H9 (cell line): Measurements from ENCODE around the gene OPRPN. TPM values are rescaled to one million over a fixed set of nuclear protein-coding genes. Genes with fewer than 3 reads are reported as not detected.

ENCODE experiments used
- DNase-seq: peaks from one replicate; pipeline ENCODE4 v3.0.0-alpha.2; 2017
- H2AFZ ChIP-seq: one replicate; pipeline ENCODE4 v1.6.1; 2013; ENCODE audit warnings: mild to moderate bottlenecking, low read length, control low read depth, moderate library complexity
- H2AK5ac ChIP-seq: 2 replicates; pipeline ENCODE4 v1.6.1; 2013; ENCODE audit warnings: low read length, control low read depth, mixed read lengths; ENCODE audit not compliant: insufficient read length
- H2BK120ac ChIP-seq: one replicate; pipeline ENCODE4 v1.6.1; 2013; ENCODE audit warnings: low read depth, mild to moderate bottlenecking, low read length, control low read depth, inconsistent platforms; ENCODE audit not compliant: poor library complexity, severe bottlenecking
- H2BK12ac ChIP-seq: 2 replicates; pipeline ENCODE4 v1.6.1; 2013; ENCODE audit warnings: low read length, control low read depth, mixed read lengths, low read depth; ENCODE audit not compliant: insufficient read length
- H2BK15ac ChIP-seq: 2 replicates; pipeline ENCODE4 v1.6.1; 2013; ENCODE audit warnings: low read depth, low read length, control low read depth
- H2BK20ac ChIP-seq: one replicate; pipeline ENCODE4 v1.6.1; 2013; ENCODE audit warnings: low read depth, mild to moderate bottlenecking, low read length, control low read depth, inconsistent platforms; ENCODE audit not compliant: poor library complexity, severe bottlenecking
- H2BK5ac ChIP-seq: 2 replicates; pipeline ENCODE4 v1.6.1; 2013; ENCODE audit warnings: low read length, control low read depth, mixed read lengths; ENCODE audit not compliant: insufficient read length
- H3K14ac ChIP-seq: 2 replicates; pipeline ENCODE4 v1.6.1; 2013; ENCODE audit warnings: low read length, control low read depth; ENCODE audit not compliant: insufficient read depth
- H3K18ac ChIP-seq: 2 replicates; pipeline ENCODE4 v1.6.1; 2013; ENCODE audit warnings: low read depth, mild to moderate bottlenecking, mixed read lengths, low read length, control low read depth; ENCODE audit not compliant: insufficient read length
- H3K23ac ChIP-seq: 2 replicates; pipeline ENCODE4 v1.6.1; 2013; ENCODE audit warnings: low read length, control low read depth, mixed read lengths, low read depth; ENCODE audit not compliant: insufficient read length
- H3K23me2 ChIP-seq: 2 replicates; pipeline ENCODE4 v1.6.1; 2013; ENCODE audit warnings: low read depth, mild to moderate bottlenecking, mixed read lengths, low read length, control low read depth; ENCODE audit not compliant: insufficient read length, poor library complexity, severe bottlenecking
- H3K27ac ChIP-seq: 2 replicates; pipeline ENCODE4 v1.5.1; 2013; ENCODE audit warnings: low read length, control low read depth, mixed read lengths, low read depth; ENCODE audit not compliant: insufficient read length
- H3K27me3 ChIP-seq: 2 replicates; pipeline ENCODE4 v1.6.1; 2013; ENCODE audit warnings: low read length, control low read depth, inconsistent platforms; ENCODE audit not compliant: insufficient read depth
- H3K4ac ChIP-seq: 2 replicates; pipeline ENCODE4 v1.6.1; 2013; ENCODE audit warnings: low read depth, mild to moderate bottlenecking, control low read depth, inconsistent platforms, low read length, moderate library complexity
- H3K4me1 ChIP-seq: 2 replicates; pipeline ENCODE4 v1.6.1; 2013; ENCODE audit warnings: low read length, control low read depth, inconsistent platforms; ENCODE audit not compliant: insufficient read depth
- H3K4me2 ChIP-seq: 2 replicates; pipeline ENCODE4 v1.6.1; 2013; ENCODE audit warnings: low read length, control low read depth, mixed read lengths; ENCODE audit not compliant: insufficient read length, insufficient read depth
- H3K56ac ChIP-seq: 2 replicates; pipeline ENCODE4 v1.6.1; 2013; ENCODE audit warnings: low read depth, mild to moderate bottlenecking, mixed read lengths, low read length, control low read depth; ENCODE audit not compliant: insufficient read length
- H3K79me1 ChIP-seq: 2 replicates; pipeline ENCODE4 v1.6.1; 2013; ENCODE audit warnings: low read depth, mild to moderate bottlenecking, moderate library complexity, low read length, control low read depth, inconsistent platforms; ENCODE audit not compliant: insufficient read depth, poor library complexity, severe bottlenecking
- H3K79me2 ChIP-seq: 2 replicates; pipeline ENCODE4 v1.6.1; 2013; ENCODE audit warnings: low read length, control low read depth, inconsistent platforms; ENCODE audit not compliant: insufficient read depth
- H3K9ac ChIP-seq: 2 replicates; pipeline ENCODE4 v1.6.1; 2013; ENCODE audit warnings: low read length, control low read depth, mixed read lengths; ENCODE audit not compliant: insufficient read length; ENCODE audit errors: extremely low read depth
- H3K9me3 ChIP-seq: one replicate; pipeline ENCODE4 v1.6.1; 2013; ENCODE audit warnings: low read depth, low read length, inconsistent platforms; ENCODE audit not compliant: control insufficient read depth
- H3T11ph ChIP-seq: one replicate; pipeline ENCODE4 v1.6.1; 2013; ENCODE audit warnings: mild to moderate bottlenecking, low read length, control low read depth, inconsistent platforms
- H4K20me1 ChIP-seq: one replicate; pipeline ENCODE4 v1.6.1; 2013; ENCODE audit not compliant: control insufficient read depth, insufficient read length, insufficient read depth
- H4K5ac ChIP-seq: 2 replicates; pipeline ENCODE4 v1.6.1; 2013; ENCODE audit warnings: low read depth, mild to moderate bottlenecking, mixed read lengths, low read length, control low read depth; ENCODE audit not compliant: insufficient read length
- H4K8ac ChIP-seq: replicated peaks from 2 replicates; pipeline ENCODE4 v1.6.1; 2013; ENCODE audit warnings: low read length, control low read depth, mixed read lengths, low read depth; ENCODE audit not compliant: insufficient read length
- H4K91ac ChIP-seq: 2 replicates; pipeline ENCODE4 v1.6.1; 2013; ENCODE audit warnings: low read depth, mild to moderate bottlenecking, moderate library complexity, mixed read lengths, low read length, control low read depth; ENCODE audit not compliant: insufficient read length
- H3K27ac Mint-ChIP-seq, 3 experiments: 2 replicates in 2 of 3; 3 replicates in 1 of 3; pipeline ENCODE4 v1.8.0; 2020 to 2021; ENCODE audit warnings: mixed read lengths in 3 of 3, mild to moderate bottlenecking in 1 of 3, moderate library complexity in 1 of 3
- H3K27me3 Mint-ChIP-seq: 2 replicates; pipeline ENCODE4 v1.8.0; 2021; ENCODE audit warnings: low read depth, mild to moderate bottlenecking, moderate library complexity, mixed read lengths
- H3K36me3 Mint-ChIP-seq, 3 experiments: 2 replicates in 2 of 3; 3 replicates in 1 of 3; pipeline ENCODE4 v1.8.0; 2020 to 2021; ENCODE audit warnings: low read depth in 3 of 3, mixed read lengths in 3 of 3; ENCODE audit not compliant: insufficient read depth in 1 of 3
- H3K4me1 Mint-ChIP-seq, 2 experiments: 2 replicates each; pipeline ENCODE4 v1.8.0; 2020; ENCODE audit warnings: mixed read lengths in 2 of 2
- H3K4me3 Mint-ChIP-seq, 2 experiments: 2 replicates in 1 of 2; 3 replicates in 1 of 2; pipeline ENCODE4 v1.8.0; 2020 to 2021; ENCODE audit warnings: mild to moderate bottlenecking in 2 of 2, mixed read lengths in 2 of 2, moderate library complexity in 1 of 2
- H3K9me3 Mint-ChIP-seq, 2 experiments: 2 replicates in 1 of 2; 3 replicates in 1 of 2; pipeline ENCODE4 v1.8.0; 2020; ENCODE audit warnings: mild to moderate bottlenecking in 2 of 2, mixed read lengths in 2 of 2, moderate library complexity in 1 of 2
- WGBS: extraction: QIAGEN DNeasy Blood & Tissue Kit; methylation state at CpG from one replicate; pipeline ENCODE4 v1.1.7; 2013; ENCODE audit warnings: missing lambda C conversion rate, low lambda C conversion rate, mixed read lengths; ENCODE audit not compliant: insufficient read length; ENCODE audit errors: extremely low coverage; 5-methylcytosine and 5-hydroxymethylcytosine counted together
- total RNA-seq: library from RNA; stranded (reverse); gene quantifications from 2 replicates; pipeline ENCODE4 v1.2.1, GENCODE V29; 2021
- TF ChIP-seq, protein P1 (sequence below): fragments of 200-600 bp; sonication (generic); conservative IDR thresholded peaks from 3 replicates; pipeline ENCODE4 v1.8.0; 2021; ENCODE audit warnings: antibody characterized with exemption, mild to moderate bottlenecking

The OPRPN gene
- total RNA-seq, 1 experiment from 2014 or later, result not detected

DNA sequence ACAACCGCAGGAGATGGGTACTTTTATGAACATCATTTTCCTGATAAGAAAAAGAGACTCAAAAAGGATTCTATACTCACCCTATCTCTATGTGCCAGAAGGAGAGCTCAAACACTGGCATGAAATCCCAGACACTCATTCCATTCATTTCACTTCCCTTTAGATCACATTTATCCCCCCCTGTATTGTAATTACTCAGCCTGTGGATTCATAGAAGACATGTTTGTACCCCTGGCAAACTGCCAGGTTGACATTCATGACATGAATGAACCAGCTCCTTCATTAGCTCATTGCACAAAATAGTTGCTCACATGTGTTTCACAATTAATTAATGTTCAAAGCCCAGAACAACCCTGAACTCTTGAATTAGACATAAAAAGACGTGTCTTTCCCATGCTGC lies 32.3 kb upstream of the OPRPN start:
- no peak overlapping the region for H3T11ph ChIP-seq
- Mint-ChIP-seq H3K4me3 (no peak overlapping the region), H3K9me3 (no peaks in the 10 kb centered on the region), H3K27me3 (no peaks in the 10 kb centered on the region), H3K4me1 (no peaks in the 10 kb centered on the region), H3K36me3 (no peaks in the 10 kb centered on the region), H3K27ac (no peak overlapping the region)
- H2BK12ac ChIP-seq, result no peak overlapping the region
- no peak overlapping the region for H2BK20ac ChIP-seq
- no peak overlapping the region for H3K9ac ChIP-seq
- no peaks in the 10 kb centered on the region for H3K79me1 ChIP-seq
- H3K14ac ChIP-seq, result no peak overlapping the region
- H3K4ac ChIP-seq, result no peak overlapping the region
- H3K18ac ChIP-seq, result no peak overlapping the region
- TF ChIP-seq, protein P1, sequence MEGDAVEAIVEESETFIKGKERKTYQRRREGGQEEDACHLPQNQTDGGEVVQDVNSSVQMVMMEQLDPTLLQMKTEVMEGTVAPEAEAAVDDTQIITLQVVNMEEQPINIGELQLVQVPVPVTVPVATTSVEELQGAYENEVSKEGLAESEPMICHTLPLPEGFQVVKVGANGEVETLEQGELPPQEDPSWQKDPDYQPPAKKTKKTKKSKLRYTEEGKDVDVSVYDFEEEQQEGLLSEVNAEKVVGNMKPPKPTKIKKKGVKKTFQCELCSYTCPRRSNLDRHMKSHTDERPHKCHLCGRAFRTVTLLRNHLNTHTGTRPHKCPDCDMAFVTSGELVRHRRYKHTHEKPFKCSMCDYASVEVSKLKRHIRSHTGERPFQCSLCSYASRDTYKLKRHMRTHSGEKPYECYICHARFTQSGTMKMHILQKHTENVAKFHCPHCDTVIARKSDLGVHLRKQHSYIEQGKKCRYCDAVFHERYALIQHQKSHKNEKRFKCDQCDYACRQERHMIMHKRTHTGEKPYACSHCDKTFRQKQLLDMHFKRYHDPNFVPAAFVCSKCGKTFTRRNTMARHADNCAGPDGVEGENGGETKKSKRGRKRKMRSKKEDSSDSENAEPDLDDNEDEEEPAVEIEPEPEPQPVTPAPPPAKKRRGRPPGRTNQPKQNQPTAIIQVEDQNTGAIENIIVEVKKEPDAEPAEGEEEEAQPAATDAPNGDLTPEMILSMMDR, result no peak
- H2BK5ac ChIP-seq, result no peak overlapping the region
- H3K23me2 ChIP-seq, result no peaks in the 10 kb centered on the region
- H3K23ac ChIP-seq, result no peak overlapping the region
- H2BK15ac ChIP-seq, result no peak overlapping the region
- no peak overlapping the region for H3K4me2 ChIP-seq
- H3K27ac ChIP-seq, result no peak overlapping the region
- H2AK5ac ChIP-seq, result no peak overlapping the region
- H4K8ac ChIP-seq, result no peak overlapping the region
- whole genome bisulfite sequencing, result no CpG with 5 or more reads among the region's 2 CpGs
- no peak for DNase-seq
- H4K91ac ChIP-seq, result no peak overlapping the region
- no peaks in the 10 kb centered on the region for H3K4me1 ChIP-seq
- H3K27me3 ChIP-seq, result no peaks in the 10 kb centered on the region
- no peak overlapping the region for H2AFZ ChIP-seq
- no peaks in the 10 kb centered on the region for H4K20me1 ChIP-seq
- H3K79me2 ChIP-seq, result no peaks in the 10 kb centered on the region
- no peaks in the 10 kb centered on the region for H3K9me3 ChIP-seq
- H2BK120ac ChIP-seq, result no peak overlapping the region
- no peak overlapping the region for H4K5ac ChIP-seq
- no peak overlapping the region for H3K56ac ChIP-seq
